Gastrocnemius medialis (tissue), 4 donors: ENCODE data around the gene RAD54L. TPM values are rescaled to one million over a fixed set of nuclear protein-coding genes. Genes with fewer than 3 reads are reported as not detected.

ENCODE experiments used
- ATAC-seq, 2 donors: fragments of 150-250 bp; one replicate each; pipeline ENCODE4 v1.9.1; 2016
- DNase-seq, 2 donors: peaks; one replicate each; pipeline ENCODE4 v3.0.0-alpha.2; 2019
- H3K27ac ChIP-seq, 4 donors: fragments of 200-600 bp; sonication (generic); 1 replicate in 1 of 4; 2 replicates in 3 of 4; pipeline ENCODE4 v1.5.1; 2016 to 2018; ENCODE audit warnings: mild to moderate bottlenecking in 2 of 4, moderate library complexity in 1 of 4
- H3K27me3 ChIP-seq, 3 donors: fragments of 200-600 bp; sonication (generic) in 2 of 3; 1 replicate in 1 of 3; 2 replicates in 2 of 3; pipeline versions ENCODE4 v1.5.1 to v1.6.0; 2016 to 2019; ENCODE audit warnings: mild to moderate bottlenecking in 1 of 3, moderate library complexity in 1 of 3
- H3K36me3 ChIP-seq, 2 donors: fragments of 200-600 bp; sonication (generic) in 1 of 2; one replicate each; pipeline ENCODE4 v1.5.1; 2017 to 2018
- H3K4me1 ChIP-seq, 2 donors: fragments of 200-600 bp; sonication (generic) in 1 of 2; one replicate each; pipeline ENCODE4 v1.5.1; 2016 to 2017; ENCODE audit warnings: mild to moderate bottlenecking in 2 of 2
- H3K4me3 ChIP-seq, 4 donors: fragments of 200-600 bp; sonication (generic) in 3 of 4; 1 replicate in 1 of 4; 2 replicates in 3 of 4; pipeline ENCODE4 v1.5.1; 2016 to 2019; ENCODE audit warnings: mild to moderate bottlenecking in 2 of 4
- H3K9me3 ChIP-seq, 3 donors: fragments of 200-600 bp; sonication (generic) in 2 of 3; 1 replicate in 1 of 3; 2 replicates in 2 of 3; pipeline ENCODE4 v1.5.1; 2016 to 2019
- CTCF ChIP-seq, 5 experiments: fragments of 450-650 bp in 3 of 5; fragments of 200-600 bp in 2 of 5; sonication (generic) in 2 of 5; IDR thresholded peaks in 4 of 5; conservative IDR thresholded peaks in 1 of 5; 1 replicate in 4 of 5; 2 replicates in 1 of 5; pipeline ENCODE4 v1.5.1; 2016 to 2019; ENCODE audit warnings: antibody characterized with exemption in 5 of 5, mild to moderate bottlenecking in 3 of 5, moderate library complexity in 3 of 5
- POLR2A ChIP-seq, 2 donors: fragments of 450-650 bp; IDR thresholded peaks; one replicate each; pipeline ENCODE4 v1.6.1; 2017; ENCODE audit warnings: antibody characterized with exemption in 2 of 2, mild to moderate bottlenecking in 2 of 2, moderate library complexity in 2 of 2
- in situ Hi-C, 4 donors: fragments of 200-750 bp; cut with MboI; loops; one replicate each; pipeline versions ENCODE4 v1.15.0 to v1.8.0; 2017; ENCODE audit warnings: low sequenced_read_pairs in 4 of 4
- intact Hi-C: fragments of 100-400 bp; cut with DNase I; formaldehyde crosslinking; loops from one replicate; pipeline ENCODE4 v1.15.1; 2023; ENCODE audit warnings: low total_unique reads
- total RNA-seq, 4 donors: library from RNA; depleted of rRNA; stranded (reverse); fragments of >200 nt; gene quantifications; one replicate each; pipeline versions ENCODE4 v1.1.0 to v1.2.3, GENCODE V29; 2016

RAD54L gene
- total RNA-seq, 4 donors from 2014 or later, result 1.1 TPM; not detected in 3

GRCh38 chr1:46275030-46275337 lies 27.4 kb downstream of the RAD54L start:
- ATAC-seq (no peak), DNase-seq (no peak)
- in situ Hi-C loops (no loop called here), intact Hi-C loops (no loop called here)
- Histone ChIP-seq H3K4me3 (no peak overlapping the region), H3K27ac (no peak overlapping the region), H3K4me1 (no peaks in the 10 kb centered on the region), H3K27me3 (no peaks in the 10 kb centered on the region), H3K9me3 (no peaks in the 10 kb centered on the region), H3K36me3 (peaks cover 0 to 28% of the 10 kb centered on the region in 2 donors)
- TF ChIP-seq POLR2A (IDR thresholded peaks at IDR 0.05), result no peak

GRCh38 chr1:46277658-46278373 lies 30.3 kb downstream of the RAD54L start:
- peaks cover 0 to 40% of the 10 kb centered on the region in 2 donors for H3K36me3 ChIP-seq
- DNase-seq (no peak), ATAC-seq (no peak)
- TF ChIP-seq POLR2A (IDR thresholded peaks at IDR 0.05) (no peak), CTCF (IDR thresholded peaks at IDR 0.05 in 4 of 5, conservative IDR thresholded peaks at IDR 0.05 in 1 of 5) (no peak)
- H3K4me3 ChIP-seq, result no peak overlapping the region
- intact Hi-C loops (no loop called here), in situ Hi-C loops (no loop called here)
- H3K27me3 ChIP-seq, result no peaks in the 10 kb centered on the region
- no peaks in the 10 kb centered on the region for H3K9me3 ChIP-seq
- peak overlapping the region in 2 of 4 donors; percentile 26 to 45 for H3K27ac ChIP-seq
- peaks cover 0 to 7% of the 10 kb centered on the region in 2 donors for H3K4me1 ChIP-seq

- intact Hi-C loops, result no loop called here
- DNase-seq, result peak in 1 of 2 donors; percentile 50
- Histone ChIP-seq H3K4me3 (no peak overlapping the region), H3K27me3 (no peaks in the 10 kb centered on the region), H3K27ac (peak overlapping the region in 2 of 4 donors; percentile 26 to 45), H3K36me3 (peaks cover 0 to 40% of the 10 kb centered on the region in 2 donors), H3K4me1 (peaks cover 4 to 17% of the 10 kb centered on the region in 2 donors), H3K9me3 (no peaks in the 10 kb centered on the region)
- peak; percentile 20 to 53 for ATAC-seq
- no peak for TF ChIP-seq CTCF (IDR thresholded peaks at IDR 0.05 in 4 of 5, conservative IDR thresholded peaks at IDR 0.05 in 1 of 5)
- TF ChIP-seq POLR2A (IDR thresholded peaks at IDR 0.05), result no peak
- in situ Hi-C loops, result no loop called here
These were observed 31.2 kb downstream of the RAD54L start for GRCh38 chr1:46278807-46279206.

GRCh38 chr1:46280092-46280491 lies 32.5 kb downstream of the RAD54L start:
- Histone ChIP-seq H3K4me1 (peaks cover 9 to 30% of the 10 kb centered on the region in 2 donors), H3K36me3 (peaks cover 0 to 52% of the 10 kb centered on the region in 2 donors), H3K27me3 (no peaks in the 10 kb centered on the region), H3K4me3 (no peak overlapping the region), H3K9me3 (no peaks in the 10 kb centered on the region), H3K27ac (peak overlapping the region in 1 of 4 donors; percentile 14)
- TF ChIP-seq CTCF (IDR thresholded peaks at IDR 0.05 in 4 of 5, conservative IDR thresholded peaks at IDR 0.05 in 1 of 5), result no peak
- no peak for TF ChIP-seq POLR2A (IDR thresholded peaks at IDR 0.05)
- in situ Hi-C loops, result no loop called here
- intact Hi-C loops, result no loop called here
- DNase-seq (no peak), ATAC-seq (no peak)

- in situ Hi-C loops (no loop called here), intact Hi-C loops (no loop called here)
- TF ChIP-seq CTCF (IDR thresholded peaks at IDR 0.05 in 4 of 5, conservative IDR thresholded peaks at IDR 0.05 in 1 of 5) (no peak), POLR2A (IDR thresholded peaks at IDR 0.05) (no peak)
- no peak for ATAC-seq
- peak overlapping the region in 1 of 4 donors; percentile 87 for H3K27ac ChIP-seq
- H3K9me3 ChIP-seq, result no peaks in the 10 kb centered on the region
- no peaks in the 10 kb centered on the region for H3K27me3 ChIP-seq
- H3K4me1 ChIP-seq, result peaks cover 18 to 39% of the 10 kb centered on the region in 2 donors
- no peak overlapping the region for H3K4me3 ChIP-seq
- peaks cover 0 to 58% of the 10 kb centered on the region in 2 donors for H3K36me3 ChIP-seq
- DNase-seq, result no peak
These were observed 33.5 kb downstream of the RAD54L start for GRCh38 chr1:46281021-46281420.
